ENCODE measurements around the gene LIX1L. TPM values are rescaled to one million over a fixed set of nuclear protein-coding genes. Genes with fewer than 3 reads are reported as not detected.

The LIX1L gene
- polyA plus RNA-seq, 2 of the 4 experiments (the other 2 are of a cell fraction): 10.5 to 35.8 TPM

DNA sequence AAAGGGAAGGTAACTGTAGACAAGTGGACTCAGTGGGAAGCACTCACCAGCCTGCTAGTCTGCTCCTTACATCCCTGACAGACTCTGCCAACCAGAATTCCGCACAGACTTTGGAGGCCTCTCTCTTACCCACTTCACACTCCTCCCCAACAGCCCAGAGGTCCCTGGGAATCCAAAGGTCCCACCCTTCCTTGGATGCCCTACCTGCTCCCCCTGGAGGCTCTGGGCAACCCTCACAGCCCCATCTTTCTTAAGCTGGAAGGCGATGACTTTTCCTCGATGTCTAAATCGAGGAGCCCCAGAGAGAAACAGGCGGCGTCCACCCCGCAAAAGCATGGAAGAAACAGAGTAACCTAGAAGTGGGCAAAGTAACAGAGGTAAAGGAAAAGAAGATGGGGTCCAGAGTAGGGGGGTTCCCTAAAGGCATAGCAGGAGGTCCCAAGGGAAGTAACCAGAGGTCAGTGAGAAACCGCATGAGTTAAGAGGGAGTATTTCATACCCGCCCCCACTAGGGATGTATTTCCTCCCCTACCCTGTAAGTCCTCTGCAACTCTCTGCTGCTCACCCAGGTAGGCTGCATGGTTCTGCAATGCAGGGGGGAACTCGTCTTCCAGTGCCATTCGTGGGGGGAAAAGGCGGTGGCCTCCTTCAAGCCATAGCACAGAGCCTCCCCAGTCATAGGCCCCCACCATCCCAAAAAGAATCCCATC is 56.4 kb downstream of the LIX1L start:
- CTCF ChIA-PET: interaction anchor here (1.7 to 4.4 kb wide), 3 partner anchors 8 to 10 kb away, joined by 7 to 41 read pairs (median 36); partner anchors contain the start of gene ITGA10
- no peaks in the 10 kb centered on the region for H3K4me1 ChIP-seq
- TF ChIP-seq GATA3 (IDR thresholded peaks at IDR 0.05; ENCODE audit: borderline replicate concordance) (no peak), MAZ (IDR thresholded peaks at IDR 0.05; ENCODE audit: borderline replicate concordance, low read depth, low read length) (no peak), ESRRA (IDR thresholded peaks at IDR 0.05; ENCODE audit: borderline replicate concordance, low read length) (no peak), FOSL2 (IDR thresholded peaks at IDR 0.05) (no peak), FOSL2 (CRISPR knock-in tag; IDR thresholded peaks at IDR 0.05) (no peak), BHLHE40 (IDR thresholded peaks at IDR 0.05; ENCODE audit: low read depth, low read length) (no peak), RARB (CRISPR knock-in tag; IDR thresholded peaks at IDR 0.05) (no peak), ZSCAN20 (CRISPR knock-in tag; IDR thresholded peaks at IDR 0.05) (no peak), HOXB13 (CRISPR knock-in tag; IDR thresholded peaks at IDR 0.05; ENCODE audit: low read depth) (no peak), POLR2AphosphoS2 (conservative IDR thresholded peaks at IDR 0.05; ENCODE audit: low read length) (no peak)
- TF ChIP-seq, protein P1, sequence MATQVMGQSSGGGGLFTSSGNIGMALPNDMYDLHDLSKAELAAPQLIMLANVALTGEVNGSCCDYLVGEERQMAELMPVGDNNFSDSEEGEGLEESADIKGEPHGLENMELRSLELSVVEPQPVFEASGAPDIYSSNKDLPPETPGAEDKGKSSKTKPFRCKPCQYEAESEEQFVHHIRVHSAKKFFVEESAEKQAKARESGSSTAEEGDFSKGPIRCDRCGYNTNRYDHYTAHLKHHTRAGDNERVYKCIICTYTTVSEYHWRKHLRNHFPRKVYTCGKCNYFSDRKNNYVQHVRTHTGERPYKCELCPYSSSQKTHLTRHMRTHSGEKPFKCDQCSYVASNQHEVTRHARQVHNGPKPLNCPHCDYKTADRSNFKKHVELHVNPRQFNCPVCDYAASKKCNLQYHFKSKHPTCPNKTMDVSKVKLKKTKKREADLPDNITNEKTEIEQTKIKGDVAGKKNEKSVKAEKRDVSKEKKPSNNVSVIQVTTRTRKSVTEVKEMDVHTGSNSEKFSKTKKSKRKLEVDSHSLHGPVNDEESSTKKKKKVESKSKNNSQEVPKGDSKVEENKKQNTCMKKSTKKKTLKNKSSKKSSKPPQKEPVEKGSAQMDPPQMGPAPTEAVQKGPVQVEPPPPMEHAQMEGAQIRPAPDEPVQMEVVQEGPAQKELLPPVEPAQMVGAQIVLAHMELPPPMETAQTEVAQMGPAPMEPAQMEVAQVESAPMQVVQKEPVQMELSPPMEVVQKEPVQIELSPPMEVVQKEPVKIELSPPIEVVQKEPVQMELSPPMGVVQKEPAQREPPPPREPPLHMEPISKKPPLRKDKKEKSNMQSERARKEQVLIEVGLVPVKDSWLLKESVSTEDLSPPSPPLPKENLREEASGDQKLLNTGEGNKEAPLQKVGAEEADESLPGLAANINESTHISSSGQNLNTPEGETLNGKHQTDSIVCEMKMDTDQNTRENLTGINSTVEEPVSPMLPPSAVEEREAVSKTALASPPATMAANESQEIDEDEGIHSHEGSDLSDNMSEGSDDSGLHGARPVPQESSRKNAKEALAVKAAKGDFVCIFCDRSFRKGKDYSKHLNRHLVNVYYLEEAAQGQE (IDR thresholded peaks at IDR 0.05): no peak
- TF ChIP-seq, protein P2, sequence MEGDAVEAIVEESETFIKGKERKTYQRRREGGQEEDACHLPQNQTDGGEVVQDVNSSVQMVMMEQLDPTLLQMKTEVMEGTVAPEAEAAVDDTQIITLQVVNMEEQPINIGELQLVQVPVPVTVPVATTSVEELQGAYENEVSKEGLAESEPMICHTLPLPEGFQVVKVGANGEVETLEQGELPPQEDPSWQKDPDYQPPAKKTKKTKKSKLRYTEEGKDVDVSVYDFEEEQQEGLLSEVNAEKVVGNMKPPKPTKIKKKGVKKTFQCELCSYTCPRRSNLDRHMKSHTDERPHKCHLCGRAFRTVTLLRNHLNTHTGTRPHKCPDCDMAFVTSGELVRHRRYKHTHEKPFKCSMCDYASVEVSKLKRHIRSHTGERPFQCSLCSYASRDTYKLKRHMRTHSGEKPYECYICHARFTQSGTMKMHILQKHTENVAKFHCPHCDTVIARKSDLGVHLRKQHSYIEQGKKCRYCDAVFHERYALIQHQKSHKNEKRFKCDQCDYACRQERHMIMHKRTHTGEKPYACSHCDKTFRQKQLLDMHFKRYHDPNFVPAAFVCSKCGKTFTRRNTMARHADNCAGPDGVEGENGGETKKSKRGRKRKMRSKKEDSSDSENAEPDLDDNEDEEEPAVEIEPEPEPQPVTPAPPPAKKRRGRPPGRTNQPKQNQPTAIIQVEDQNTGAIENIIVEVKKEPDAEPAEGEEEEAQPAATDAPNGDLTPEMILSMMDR (IDR thresholded peaks at IDR 0.05): no peak
- TF ChIP-seq, protein P3, sequence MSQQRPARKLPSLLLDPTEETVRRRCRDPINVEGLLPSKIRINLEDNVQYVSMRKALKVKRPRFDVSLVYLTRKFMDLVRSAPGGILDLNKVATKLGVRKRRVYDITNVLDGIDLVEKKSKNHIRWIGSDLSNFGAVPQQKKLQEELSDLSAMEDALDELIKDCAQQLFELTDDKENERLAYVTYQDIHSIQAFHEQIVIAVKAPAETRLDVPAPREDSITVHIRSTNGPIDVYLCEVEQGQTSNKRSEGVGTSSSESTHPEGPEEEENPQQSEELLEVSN (IDR thresholded peaks at IDR 0.05; ENCODE audit: borderline replicate concordance, low read depth): no peak
- no peak overlapping the region; a peak in 1 of 6 replicates for H3K27ac ChIP-seq
- 88% methylated on average over 12 of the region's 12 CpGs for WGBS (ENCODE audit: missing lambda C conversion rate)
- H3K4me3 ChIP-seq: no peak overlapping the region
- FAIRE-seq (no peak), ATAC-seq (peak; percentile 35 to 74; a peak in 3 of 6 replicates), DNase-seq (ENCODE audit: low read depth in 1 of 2, low spot score in 1 of 2) (peak in 1 of 2 experiments; percentile 17)
- no peaks in the 10 kb centered on the region for H3K9me3 ChIP-seq
- no peak overlapping the region for H3K4me2 ChIP-seq
- POLR2A ChIA-PET: interaction anchor here (1.0 kb wide), 1 partner anchor 10 kb away, joined by 3 read pairs; no protein-coding TSS in a partner anchor

DNA sequence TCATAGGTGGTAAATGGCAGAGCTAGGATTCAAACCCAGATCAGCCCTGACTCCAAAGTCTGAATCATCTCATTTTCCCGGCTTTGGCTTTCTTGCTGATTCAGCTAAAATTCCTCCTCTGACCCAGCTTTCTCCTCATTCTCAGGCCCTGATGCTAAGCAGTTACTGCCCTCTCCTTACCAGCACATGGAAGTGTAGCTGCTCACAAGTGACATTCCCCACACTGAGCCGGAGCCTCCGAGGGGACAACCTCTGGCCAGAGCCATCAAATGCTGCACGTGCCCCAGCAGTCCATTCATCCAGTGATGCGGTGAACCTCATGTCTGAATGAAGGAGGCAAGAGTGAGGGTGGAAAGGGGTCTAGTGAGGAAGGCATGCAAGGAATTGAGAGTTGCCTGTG is 59.1 kb downstream of the LIX1L start:
- H3K27ac ChIP-seq: no peak overlapping the region
- FAIRE-seq (no peak), ATAC-seq (no peak), DNase-seq (ENCODE audit: low read depth in 1 of 2, low spot score in 1 of 2) (no peak)
- no peak overlapping the region for H3K4me2 ChIP-seq
- WGBS (ENCODE audit: missing lambda C conversion rate): 87% methylated on average over 5 of the region's 5 CpGs
- H3K4me1 ChIP-seq: no peaks in the 10 kb centered on the region
- no peak overlapping the region for H3K4me3 ChIP-seq
- H3K9me3 ChIP-seq: no peaks in the 10 kb centered on the region
- CTCF ChIA-PET: interaction anchor here (1.3 to 3.8 kb wide), 2 partner anchors 11 to 42 kb away, joined by 5 to 36 read pairs; partner anchors contain the start of gene ITGA10
- TF ChIP-seq HOXB13 (CRISPR knock-in tag; IDR thresholded peaks at IDR 0.05; ENCODE audit: low read depth): no peak
- peak; percentile 98 for TF ChIP-seq MAFK (IDR thresholded peaks at IDR 0.05; ENCODE audit: partially characterized antibody)
- POLR2A ChIA-PET: interaction anchor here (0.6 kb wide), 1 partner anchor 161 kb away, joined by 3 read pairs; no protein-coding TSS in a partner anchor

DNA sequence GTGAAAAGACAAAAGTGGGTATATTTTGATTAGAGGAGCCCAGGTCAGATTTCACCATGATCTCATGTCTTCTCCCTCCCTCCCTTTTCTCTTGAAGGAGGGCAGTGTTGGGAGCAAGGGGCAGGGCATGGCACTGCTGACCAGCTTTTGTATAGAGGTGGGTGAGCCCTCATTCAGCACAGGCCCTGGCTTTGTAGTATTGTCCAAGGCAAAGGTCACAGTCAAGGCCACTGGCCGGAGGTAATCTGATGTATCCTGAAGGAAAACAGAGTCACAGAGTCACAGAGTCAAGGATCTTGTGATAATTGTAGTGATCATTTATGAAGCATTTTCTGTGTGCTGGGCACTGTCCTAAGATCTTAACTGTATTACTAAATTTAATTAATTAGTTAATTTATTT is 59.8 kb downstream of the LIX1L start:
- CTCF ChIA-PET: interaction anchor here (1.3 to 3.8 kb wide), 3 partner anchors 12 to 109 kb away, joined by 5 to 36 read pairs (median 6); partner anchors contain the start of gene ITGA10
- ATAC-seq (no peak), DNase-seq (ENCODE audit: low read depth in 1 of 2, low spot score in 1 of 2) (no peak), FAIRE-seq (no peak)
- Histone ChIP-seq H3K9me3 (no peaks in the 10 kb centered on the region), H3K4me3 (no peak overlapping the region), H3K27ac (peak overlapping the region in 1 of 2 experiments; percentile 14; a peak in 1 of 6 replicates), H3K4me2 (no peak overlapping the region), H3K4me1 (peaks cover 7% of the 10 kb centered on the region)
- 83% methylated on average over 1 of the region's 1 CpG for WGBS (ENCODE audit: missing lambda C conversion rate)
- POLR2A ChIA-PET: no interaction called here
- no peak for TF ChIP-seq EP300 (IDR thresholded peaks at IDR 0.05)
- TF ChIP-seq HDAC2 (IDR thresholded peaks at IDR 0.05): no peak
- no peak for TF ChIP-seq NFE2L2 (conservative IDR thresholded peaks at IDR 0.05; ENCODE audit: low read length)
- TF ChIP-seq NPAS2 (CRISPR knock-in tag; IDR thresholded peaks at IDR 0.05; ENCODE audit: borderline replicate concordance): no peak
- TF ChIP-seq ESRRA (IDR thresholded peaks at IDR 0.05; ENCODE audit: borderline replicate concordance, low read length): no peak
- no peak for TF ChIP-seq CBX2 (IDR thresholded peaks at IDR 0.05; ENCODE audit: borderline replicate concordance, low read depth)
- TF ChIP-seq, protein P4, sequence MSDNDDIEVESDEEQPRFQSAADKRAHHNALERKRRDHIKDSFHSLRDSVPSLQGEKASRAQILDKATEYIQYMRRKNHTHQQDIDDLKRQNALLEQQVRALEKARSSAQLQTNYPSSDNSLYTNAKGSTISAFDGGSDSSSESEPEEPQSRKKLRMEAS (IDR thresholded peaks at IDR 0.05): no peak
- no peak for TF ChIP-seq SMC3 (IDR thresholded peaks at IDR 0.05)
- TF ChIP-seq GATA3 (IDR thresholded peaks at IDR 0.05; ENCODE audit: borderline replicate concordance): no peak
- TF ChIP-seq JUNB (IDR thresholded peaks at IDR 0.05): no peak

Data from A549 (cell line).